Neural cell (in vitro differentiated cells): Measurements from ENCODE around the gene TRPM6. TPM values are rescaled to one million over a fixed set of nuclear protein-coding genes. Genes with fewer than 3 reads are reported as not detected.

Experiments used
- H2AFZ ChIP-seq: fragments of 200-600, 300-800 bp; sonication (generic), shearing (Covaris generic); 2 replicates; pipeline ENCODE4 v1.6.0; 2014; ENCODE audit warnings: low read depth, mild to moderate bottlenecking, antibody characterized with exemption, low read length, moderate library complexity
- H3F3A ChIP-seq: fragments of 200-600 bp; shearing (Covaris generic); 2 replicates; pipeline ENCODE4 v1.6.1; 2016; ENCODE audit warnings: mild to moderate bottlenecking, moderate library complexity, mixed read lengths, antibody characterized with exemption, low read length; ENCODE audit not compliant: insufficient read depth, poor library complexity, severe bottlenecking
- H3K27ac ChIP-seq: fragments of 200-600, 300-800 bp; sonication (generic), shearing (Covaris generic); 2 replicates; pipeline ENCODE4 v1.5.1; 2014; ENCODE audit warnings: mild to moderate bottlenecking, low read length, moderate library complexity
- H3K27me3 ChIP-seq: fragments of 300-800, 200-600 bp; sonication (generic), shearing (Covaris generic); 2 replicates; pipeline ENCODE4 v1.6.0; 2014; ENCODE audit warnings: mild to moderate bottlenecking, low read depth, low read length, moderate library complexity; ENCODE audit not compliant: insufficient read depth
- H3K36me3 ChIP-seq: fragments of 300-800, 200-600 bp; sonication (generic), shearing (Covaris generic); 2 replicates; pipeline ENCODE4 v1.5.1; 2014; ENCODE audit warnings: mild to moderate bottlenecking, antibody characterized with exemption, low read length, moderate library complexity; ENCODE audit not compliant: insufficient read depth
- H3K4me2 ChIP-seq: fragments of 300-800, 200-600 bp; sonication (generic), shearing (Covaris generic); 2 replicates; pipeline ENCODE4 v1.6.0; 2014; ENCODE audit warnings: mild to moderate bottlenecking, low read length
- H3K4me3 ChIP-seq: fragments of 300-800, 200-600 bp; sonication (generic), shearing (Covaris generic); 2 replicates; pipeline ENCODE4 v1.5.1; 2014; ENCODE audit warnings: mild to moderate bottlenecking, low read length, moderate library complexity
- H3K79me2 ChIP-seq: fragments of 200-600 bp; shearing (Covaris generic); replicated peaks from 2 replicates; pipeline ENCODE4 v1.6.0; 2014; ENCODE audit warnings: mild to moderate bottlenecking, low read length, moderate library complexity; ENCODE audit not compliant: insufficient read depth
- H3K9ac ChIP-seq: fragments of 300-800, 200-600 bp; sonication (generic), shearing (Covaris generic); 2 replicates; pipeline ENCODE4 v1.6.1; 2016; ENCODE audit warnings: mild to moderate bottlenecking, low read length, mixed read lengths
- H3K9me2 ChIP-seq: fragments of 200-600 bp; shearing (Covaris generic); 2 replicates; pipeline ENCODE4 v1.6.1; 2016; ENCODE audit warnings: mild to moderate bottlenecking, low read length, mixed read lengths; ENCODE audit not compliant: insufficient read depth
- H3K9me3 ChIP-seq: fragments of 200-600, 300-800 bp; sonication (generic), shearing (Covaris generic); 2 replicates; pipeline ENCODE4 v1.6.1; 2016; ENCODE audit warnings: mild to moderate bottlenecking, mixed run types, low read length, moderate library complexity, mixed read lengths
- H4K20me1 ChIP-seq: fragments of 200-600 bp; shearing (Covaris generic); 2 replicates; pipeline ENCODE4 v1.6.1; 2016; ENCODE audit warnings: mild to moderate bottlenecking, mixed run types; ENCODE audit not compliant: insufficient read depth
- EP300 ChIP-seq: fragments of 450-650 bp; conservative IDR thresholded peaks from 2 replicates; pipeline ENCODE4 v1.6.1; 2014; ENCODE audit warnings: antibody characterized with exemption, mild to moderate bottlenecking, moderate library complexity; ENCODE audit not compliant: poor library complexity, severe bottlenecking
- EZH2 ChIP-seq: fragments of 200-600, 300-800 bp; shearing (Covaris generic), sonication (generic); IDR thresholded peaks from 2 replicates; pipeline ENCODE4 v1.6.1; 2014; ENCODE audit warnings: antibody characterized with exemption, low read length, borderline replicate concordance, mild to moderate bottlenecking; ENCODE audit not compliant: insufficient read depth, poor library complexity, severe bottlenecking
- MXI1 ChIP-seq: fragments of 450-650 bp; conservative IDR thresholded peaks from 2 replicates; pipeline ENCODE4 v1.6.1; 2014; ENCODE audit warnings: antibody characterized with exemption, mild to moderate bottlenecking; ENCODE audit not compliant: poor library complexity, severe bottlenecking
- POLR2AphosphoS5 ChIP-seq: IDR thresholded peaks from 2 replicates; pipeline ENCODE4 v1.6.1; 2012
- RAD21 ChIP-seq: fragments of 450-650 bp; conservative IDR thresholded peaks from 2 replicates; pipeline ENCODE4 v1.6.1; 2014; ENCODE audit warnings: antibody characterized with exemption, mild to moderate bottlenecking, moderate library complexity
- REST ChIP-seq: IDR thresholded peaks from 2 replicates; pipeline ENCODE4 v1.6.1; 2012; ENCODE audit warnings: borderline replicate concordance
- SMC3 ChIP-seq: fragments of 450-650 bp; conservative IDR thresholded peaks from 2 replicates; pipeline ENCODE4 v1.6.1; 2014; ENCODE audit warnings: antibody characterized with exemption, mild to moderate bottlenecking, moderate library complexity; ENCODE audit not compliant: poor library complexity
- TAF1 ChIP-seq: IDR thresholded peaks from 2 replicates; pipeline ENCODE4 v1.6.1; 2012; ENCODE audit warnings: low read depth
- polyA plus RNA-seq: library from polyadenylated mRNA; depleted of rRNA; stranded (reverse); fragments of >200 nt; gene quantifications from 2 replicates; pipeline ENCODE4 v1.2.3, GENCODE V29; 2014
- TF ChIP-seq, protein P1 (sequence below): fragments of 450-650 bp; IDR thresholded peaks from 2 replicates; pipeline ENCODE4 v1.5.1; 2014; ENCODE audit warnings: antibody characterized with exemption, mild to moderate bottlenecking, moderate library complexity; ENCODE audit not compliant: poor library complexity, severe bottlenecking

The TRPM6 gene
- polyA plus RNA-seq, 1 donor from 2014 or later = not detected

DNA sequence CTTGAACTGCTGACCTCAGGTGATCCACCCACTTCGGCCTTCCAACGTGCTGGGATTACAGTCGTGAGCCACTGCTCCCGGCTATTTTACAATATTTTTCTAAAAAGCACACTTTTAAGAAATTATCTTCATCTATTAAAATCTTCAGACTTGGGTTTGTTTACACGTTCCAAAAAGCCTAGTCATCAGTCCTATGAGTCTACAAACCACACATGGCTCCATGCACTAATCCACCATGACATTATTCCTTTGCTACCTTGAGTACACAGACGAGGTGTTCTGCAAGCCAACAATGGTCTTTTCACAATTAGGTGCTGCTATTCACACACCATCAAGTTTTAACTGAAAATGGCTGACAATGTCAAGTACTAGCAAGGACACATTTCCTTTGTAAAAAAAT lies 41.0 kb downstream of the TRPM6 start:
- Histone ChIP-seq H3F3A (no peaks in the 10 kb centered on the region), H3K27me3 (no peaks in the 10 kb centered on the region), H3K9me2 (no peaks in the 10 kb centered on the region), H4K20me1 (no peaks in the 10 kb centered on the region), H3K4me2 (no peak overlapping the region), H3K4me3 (no peak overlapping the region), H2AFZ (no peak overlapping the region), H3K27ac (no peak overlapping the region), H3K36me3 (no peaks in the 10 kb centered on the region), H3K79me2 (no peaks in the 10 kb centered on the region), H3K9me3 (no peaks in the 10 kb centered on the region), H3K9ac (no peak overlapping the region)
- no peak for TF ChIP-seq REST
- TF ChIP-seq EZH2 = no peak
- TF ChIP-seq POLR2AphosphoS5 = no peak
- no peak for TF ChIP-seq MXI1
- TF ChIP-seq EP300 = no peak
- no peak for TF ChIP-seq RAD21
- no peak for TF ChIP-seq SMC3
- TF ChIP-seq, protein P1, sequence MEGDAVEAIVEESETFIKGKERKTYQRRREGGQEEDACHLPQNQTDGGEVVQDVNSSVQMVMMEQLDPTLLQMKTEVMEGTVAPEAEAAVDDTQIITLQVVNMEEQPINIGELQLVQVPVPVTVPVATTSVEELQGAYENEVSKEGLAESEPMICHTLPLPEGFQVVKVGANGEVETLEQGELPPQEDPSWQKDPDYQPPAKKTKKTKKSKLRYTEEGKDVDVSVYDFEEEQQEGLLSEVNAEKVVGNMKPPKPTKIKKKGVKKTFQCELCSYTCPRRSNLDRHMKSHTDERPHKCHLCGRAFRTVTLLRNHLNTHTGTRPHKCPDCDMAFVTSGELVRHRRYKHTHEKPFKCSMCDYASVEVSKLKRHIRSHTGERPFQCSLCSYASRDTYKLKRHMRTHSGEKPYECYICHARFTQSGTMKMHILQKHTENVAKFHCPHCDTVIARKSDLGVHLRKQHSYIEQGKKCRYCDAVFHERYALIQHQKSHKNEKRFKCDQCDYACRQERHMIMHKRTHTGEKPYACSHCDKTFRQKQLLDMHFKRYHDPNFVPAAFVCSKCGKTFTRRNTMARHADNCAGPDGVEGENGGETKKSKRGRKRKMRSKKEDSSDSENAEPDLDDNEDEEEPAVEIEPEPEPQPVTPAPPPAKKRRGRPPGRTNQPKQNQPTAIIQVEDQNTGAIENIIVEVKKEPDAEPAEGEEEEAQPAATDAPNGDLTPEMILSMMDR = no peak
- no peak for TF ChIP-seq TAF1

DNA sequence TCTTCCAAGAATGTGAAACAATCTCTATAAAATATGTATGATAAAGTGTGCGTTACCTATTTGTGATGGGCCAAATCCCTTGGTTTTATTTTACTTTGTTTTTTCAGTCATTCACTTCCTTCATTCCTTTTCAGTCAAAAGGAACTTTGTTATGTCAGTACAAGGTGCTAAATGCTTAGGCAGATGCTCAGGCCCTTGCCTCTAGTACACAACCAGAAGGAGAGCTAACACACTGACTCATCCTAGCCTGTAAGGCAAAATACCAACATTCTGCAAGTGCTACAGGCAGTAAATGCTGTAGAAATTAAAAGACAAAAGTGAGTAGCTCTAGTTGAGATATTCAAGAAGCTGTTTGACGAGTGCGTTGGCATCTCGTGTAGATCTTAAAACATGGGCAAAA lies 49.4 kb downstream of the TRPM6 start:
- H3K79me2 ChIP-seq = no peaks in the 10 kb centered on the region
- H3K4me2 ChIP-seq = no peak overlapping the region
- H4K20me1 ChIP-seq = no peaks in the 10 kb centered on the region
- H3K27me3 ChIP-seq = no peaks in the 10 kb centered on the region
- H2AFZ ChIP-seq = no peak overlapping the region
- H3K27ac ChIP-seq = no peak overlapping the region
- H3K9me3 ChIP-seq = no peaks in the 10 kb centered on the region
- H3K36me3 ChIP-seq = no peaks in the 10 kb centered on the region
- H3K4me3 ChIP-seq = no peak overlapping the region
- H3F3A ChIP-seq = no peaks in the 10 kb centered on the region
- H3K9ac ChIP-seq = no peak overlapping the region
- no peak for TF ChIP-seq EP300
- no peak for TF ChIP-seq TAF1
- no peak for TF ChIP-seq REST
- TF ChIP-seq POLR2AphosphoS5 = no peak
- TF ChIP-seq RAD21 = no peak
- no peak for TF ChIP-seq EZH2
- TF ChIP-seq, protein P1 = no peak
- no peak for TF ChIP-seq MXI1
- TF ChIP-seq SMC3 = no peak
- H3K9me2 ChIP-seq = no peaks in the 10 kb centered on the region
